Ishikawa (cell line): ENCODE data around the gene PNPLA3.

Experiments used
- EGR1 ChIP-seq: IDR thresholded peaks from 2 replicates; pipeline ENCODE4 v1.6.1; 2012
- EP300 ChIP-seq: IDR thresholded peaks from 2 replicates; pipeline ENCODE4 v1.6.1; 2012; ENCODE audit warnings: borderline replicate concordance
- FOXM1 ChIP-seq: IDR thresholded peaks from 2 replicates; pipeline ENCODE4 v1.6.1; 2012; ENCODE audit warnings: low read depth, borderline replicate concordance
- TAF1 ChIP-seq: IDR thresholded peaks from 2 replicates; pipeline ENCODE4 v1.6.1; 2012; ENCODE audit warnings: low read depth, mild to moderate bottlenecking
- TEAD4 ChIP-seq: IDR thresholded peaks from 2 replicates; pipeline ENCODE4 v1.6.1; 2012
- YY1 ChIP-seq: IDR thresholded peaks from 2 replicates; pipeline ENCODE4 v1.6.1; 2012; ENCODE audit warnings: low read depth
- ZBTB7A ChIP-seq: IDR thresholded peaks from 2 replicates; pipeline ENCODE4 v1.6.1; 2012; ENCODE audit warnings: low read depth
- TF ChIP-seq, protein P1 (sequence below): IDR thresholded peaks from 2 replicates; pipeline ENCODE4 v1.6.1; 2012
- TF ChIP-seq, protein P2 (sequence below): IDR thresholded peaks from 2 replicates; pipeline ENCODE4 v1.6.1; 2012; ENCODE audit warnings: low read depth, mild to moderate bottlenecking

- TF ChIP-seq ZBTB7A (no peak), TAF1 (no peak), TEAD4 (no peak), FOXM1 (no peak), YY1 (no peak), EGR1 (no peak), EP300 (no peak)
- TF ChIP-seq, protein P1, sequence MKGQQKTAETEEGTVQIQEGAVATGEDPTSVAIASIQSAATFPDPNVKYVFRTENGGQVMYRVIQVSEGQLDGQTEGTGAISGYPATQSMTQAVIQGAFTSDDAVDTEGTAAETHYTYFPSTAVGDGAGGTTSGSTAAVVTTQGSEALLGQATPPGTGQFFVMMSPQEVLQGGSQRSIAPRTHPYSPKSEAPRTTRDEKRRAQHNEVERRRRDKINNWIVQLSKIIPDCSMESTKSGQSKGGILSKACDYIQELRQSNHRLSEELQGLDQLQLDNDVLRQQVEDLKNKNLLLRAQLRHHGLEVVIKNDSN: no peak
- TF ChIP-seq, protein P2, sequence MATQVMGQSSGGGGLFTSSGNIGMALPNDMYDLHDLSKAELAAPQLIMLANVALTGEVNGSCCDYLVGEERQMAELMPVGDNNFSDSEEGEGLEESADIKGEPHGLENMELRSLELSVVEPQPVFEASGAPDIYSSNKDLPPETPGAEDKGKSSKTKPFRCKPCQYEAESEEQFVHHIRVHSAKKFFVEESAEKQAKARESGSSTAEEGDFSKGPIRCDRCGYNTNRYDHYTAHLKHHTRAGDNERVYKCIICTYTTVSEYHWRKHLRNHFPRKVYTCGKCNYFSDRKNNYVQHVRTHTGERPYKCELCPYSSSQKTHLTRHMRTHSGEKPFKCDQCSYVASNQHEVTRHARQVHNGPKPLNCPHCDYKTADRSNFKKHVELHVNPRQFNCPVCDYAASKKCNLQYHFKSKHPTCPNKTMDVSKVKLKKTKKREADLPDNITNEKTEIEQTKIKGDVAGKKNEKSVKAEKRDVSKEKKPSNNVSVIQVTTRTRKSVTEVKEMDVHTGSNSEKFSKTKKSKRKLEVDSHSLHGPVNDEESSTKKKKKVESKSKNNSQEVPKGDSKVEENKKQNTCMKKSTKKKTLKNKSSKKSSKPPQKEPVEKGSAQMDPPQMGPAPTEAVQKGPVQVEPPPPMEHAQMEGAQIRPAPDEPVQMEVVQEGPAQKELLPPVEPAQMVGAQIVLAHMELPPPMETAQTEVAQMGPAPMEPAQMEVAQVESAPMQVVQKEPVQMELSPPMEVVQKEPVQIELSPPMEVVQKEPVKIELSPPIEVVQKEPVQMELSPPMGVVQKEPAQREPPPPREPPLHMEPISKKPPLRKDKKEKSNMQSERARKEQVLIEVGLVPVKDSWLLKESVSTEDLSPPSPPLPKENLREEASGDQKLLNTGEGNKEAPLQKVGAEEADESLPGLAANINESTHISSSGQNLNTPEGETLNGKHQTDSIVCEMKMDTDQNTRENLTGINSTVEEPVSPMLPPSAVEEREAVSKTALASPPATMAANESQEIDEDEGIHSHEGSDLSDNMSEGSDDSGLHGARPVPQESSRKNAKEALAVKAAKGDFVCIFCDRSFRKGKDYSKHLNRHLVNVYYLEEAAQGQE: no peak
Observed at GRCh38 chr22:43921370-43921769, 2.2 kb upstream of the PNPLA3 start.
